ENCODE measurements around the gene CENPA.
"Not testable (repeated sequence)": the region's sequence is repeated elsewhere in the genome, so short reads cannot be mapped to it uniquely, and the experiment has no call there.

CENPA gene

GRCh38 chr2:26785431-26786206 is at the start of gene CENPA:
CENPA (plus strand) TSS chr2:26786056; CDS start chr2:26786197, 141 bp downstream.
- DNase-seq: peak; percentile 98

- DNase-seq: no peak
These were observed 48.6 kb upstream of the CENPA start for GRCh38 chr2:26737221-26737620.

GRCh38 chr2:26738481-26738880 is 47.4 kb upstream of the CENPA start:
- DNase-seq: no peak

GRCh38 chr2:26739514-26739913 is 46.3 kb upstream of the CENPA start:
- no peak for DNase-seq

- no peak for DNase-seq
These were observed 45.5 kb upstream of the CENPA start for GRCh38 chr2:26740346-26740745.

- no peak for DNase-seq
These were observed 45.0 kb upstream of the CENPA start for GRCh38 chr2:26740890-26741302.

- DNase-seq: no peak
These were observed 43.6 kb upstream of the CENPA start for GRCh38 chr2:26742048-26742770.

GRCh38 chr2:26743852-26744251 is 42.0 kb upstream of the CENPA start:
- no peak for DNase-seq

- DNase-seq: no peak
These were observed 40.9 kb upstream of the CENPA start for GRCh38 chr2:26744953-26745352.

- DNase-seq: peak; percentile 49
These were observed 40.1 kb upstream of the CENPA start for GRCh38 chr2:26745609-26746327.

- DNase-seq: no peak
These were observed 38.9 kb upstream of the CENPA start for GRCh38 chr2:26746934-26747333.

GRCh38 chr2:26749787-26750420 is 36.0 kb upstream of the CENPA start:
- not testable (repeated sequence) for DNase-seq

- DNase-seq: not testable (repeated sequence)
These were observed 35.4 kb upstream of the CENPA start for GRCh38 chr2:26750467-26750866.

- no peak for DNase-seq
These were observed 33.2 kb upstream of the CENPA start for GRCh38 chr2:26752656-26753055.

GRCh38 chr2:26754539-26754938 is 31.3 kb upstream of the CENPA start:
- no peak for DNase-seq

GRCh38 chr2:26754972-26755670 is 30.7 kb upstream of the CENPA start:
- DNase-seq: no peak

- no peak for DNase-seq
These were observed 29.5 kb upstream of the CENPA start for GRCh38 chr2:26756337-26756736.

- DNase-seq: no peak
These were observed 27.7 kb upstream of the CENPA start for GRCh38 chr2:26757873-26758789.

GRCh38 chr2:26758790-26759321 is 27.0 kb upstream of the CENPA start:
- no peak for DNase-seq

GRCh38 chr2:26759845-26760244 is 26.0 kb upstream of the CENPA start:
- no peak for DNase-seq

GRCh38 chr2:26760991-26761390 is 24.9 kb upstream of the CENPA start:
- DNase-seq: not testable (repeated sequence)
